ENCODE data around the gene SLC1A2. TPM values are rescaled to one million over a fixed set of nuclear protein-coding genes. Genes with fewer than 3 reads are reported as not detected.

SLC1A2 gene
- total RNA-seq, 2 experiments from 2014 or later = not detected

DNA sequence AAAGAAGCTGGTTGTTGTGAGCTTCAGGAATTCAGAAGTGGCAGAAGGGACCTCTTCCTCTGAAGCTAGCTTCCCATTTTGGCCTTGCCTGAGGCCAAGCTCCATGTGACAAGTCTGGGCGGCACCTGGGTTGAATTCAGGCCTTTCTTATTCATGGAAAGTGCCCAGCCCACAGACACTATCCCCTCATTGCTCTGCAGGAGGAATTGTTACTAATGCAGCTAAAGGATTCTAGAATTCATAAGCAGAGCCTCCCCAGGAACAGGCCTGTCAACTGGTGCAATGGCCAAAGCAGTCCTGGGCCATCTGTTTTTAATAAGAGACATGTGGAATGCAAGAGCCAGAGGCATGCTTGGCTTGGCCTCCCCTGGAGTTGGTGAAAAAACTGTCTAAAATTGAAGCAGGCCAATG lies 71.4 kb downstream of the SLC1A2 start:
- ATAC-seq = no peak
- intact Hi-C loops (cut with DNase I, micrococcal nuclease) = no loop called here
- Mint-ChIP-seq H3K4me3 (no peak overlapping the region), H3K4me1 (peaks cover 37% of the 10 kb centered on the region), H3K27ac (no peak overlapping the region), H3K27me3 (no peaks in the 10 kb centered on the region), H3K36me3 (ENCODE audit: low read depth) (no peaks in the 10 kb centered on the region), H3K9me3 (ENCODE audit: low read depth) (no peaks in the 10 kb centered on the region)
- ChIA-PET POLR2A (no interaction called here), CTCF (no interaction called here)
- no peak for DNase-seq

DNA sequence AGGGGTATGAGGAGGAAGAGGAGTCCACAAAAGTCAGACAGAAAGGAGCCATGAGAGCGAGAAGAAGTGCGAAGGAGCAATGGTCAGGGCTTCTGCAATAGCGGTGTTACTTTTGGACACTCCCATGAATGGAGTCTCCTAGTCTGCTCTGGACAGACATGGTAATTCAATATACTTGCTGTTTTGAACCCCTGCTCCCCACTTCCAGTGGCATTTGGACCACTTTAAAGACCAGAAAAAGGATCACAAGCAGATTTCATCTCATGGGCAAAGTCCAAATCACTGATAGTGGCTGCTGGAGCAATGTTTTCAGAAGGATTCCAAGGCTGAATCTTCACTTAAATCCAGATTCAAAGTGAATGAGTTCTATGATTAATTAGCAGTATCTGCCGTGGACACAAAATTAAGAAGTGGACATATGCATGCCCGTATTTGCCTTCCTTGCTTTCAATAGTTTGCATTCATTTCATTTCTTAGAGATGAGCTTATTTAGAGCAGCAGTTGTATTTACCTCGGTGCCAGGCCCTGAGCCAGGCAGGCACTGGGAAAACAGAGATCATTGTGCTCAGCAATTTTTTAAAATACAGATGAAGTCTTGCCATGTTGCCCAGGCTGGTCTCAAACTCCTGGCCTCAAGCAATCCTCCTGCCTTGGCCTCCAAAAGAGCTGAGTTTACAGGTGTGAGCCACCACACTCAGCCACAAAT lies 72.0 kb downstream of the SLC1A2 start:
- Mint-ChIP-seq H3K27ac (no peak overlapping the region), H3K4me1 (peaks cover 40% of the 10 kb centered on the region), H3K36me3 (ENCODE audit: low read depth) (no peaks in the 10 kb centered on the region), H3K9me3 (ENCODE audit: low read depth) (no peaks in the 10 kb centered on the region), H3K27me3 (no peaks in the 10 kb centered on the region), H3K4me3 (no peak overlapping the region)
- intact Hi-C loops (cut with DNase I, micrococcal nuclease) = no loop called here
- ATAC-seq (no peak), DNase-seq (no peak)
- ChIA-PET CTCF (interaction anchor here (0.6 to 1.3 kb wide), 2 partner anchors 21 to 102 kb away, joined by 3 read pairs; no protein-coding TSS in a partner anchor), POLR2A (no interaction called here)

DNA sequence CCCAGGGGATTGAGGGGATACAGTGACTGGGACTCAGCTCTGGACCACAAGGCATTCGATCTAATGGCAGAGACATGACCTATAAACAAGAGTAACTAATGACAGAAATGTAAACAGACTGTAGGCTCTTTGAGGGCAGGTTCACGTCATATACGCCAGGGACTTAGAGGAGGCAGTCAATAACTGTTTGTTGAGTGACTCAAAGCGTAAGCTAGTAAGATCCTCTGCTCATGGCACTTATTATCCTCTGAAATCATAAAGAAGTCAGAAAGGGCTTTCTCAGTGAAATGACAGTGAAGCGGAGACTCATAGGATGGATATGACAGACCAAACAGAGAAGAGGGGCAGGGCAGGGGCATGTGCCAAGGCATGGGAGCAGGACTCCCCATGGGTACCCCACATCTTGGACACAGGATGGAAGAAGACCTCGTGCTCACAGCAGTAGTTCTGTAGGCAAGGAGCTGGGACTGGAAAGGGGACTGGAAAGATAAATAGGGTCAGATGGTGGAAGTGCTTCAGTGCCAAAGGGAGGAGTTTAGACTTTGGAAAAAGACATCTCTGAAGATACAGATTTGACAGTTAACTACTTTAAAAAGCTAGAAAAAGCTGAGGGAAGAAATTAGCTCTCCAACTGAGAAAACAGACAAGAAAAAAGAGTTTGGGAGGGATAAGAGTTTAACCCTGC lies 72.7 kb downstream of the SLC1A2 start:
- no peak for ATAC-seq
- intact Hi-C loops (cut with DNase I, micrococcal nuclease) = no loop called here
- no peak for DNase-seq
- H3K27ac Mint-ChIP-seq = no peak overlapping the region
- H3K36me3 Mint-ChIP-seq (ENCODE audit: low read depth) = no peaks in the 10 kb centered on the region
- H3K4me1 Mint-ChIP-seq = peaks cover 43% of the 10 kb centered on the region
- no peaks in the 10 kb centered on the region for H3K27me3 Mint-ChIP-seq
- no peaks in the 10 kb centered on the region for H3K9me3 Mint-ChIP-seq (ENCODE audit: low read depth)
- ChIA-PET POLR2A (no interaction called here), CTCF (interaction anchor here (0.6 to 1.3 kb wide), 4 partner anchors 17 to 101 kb away, joined by 3 read pairs; no protein-coding TSS in a partner anchor)
- no peak overlapping the region for H3K4me3 Mint-ChIP-seq

DNA sequence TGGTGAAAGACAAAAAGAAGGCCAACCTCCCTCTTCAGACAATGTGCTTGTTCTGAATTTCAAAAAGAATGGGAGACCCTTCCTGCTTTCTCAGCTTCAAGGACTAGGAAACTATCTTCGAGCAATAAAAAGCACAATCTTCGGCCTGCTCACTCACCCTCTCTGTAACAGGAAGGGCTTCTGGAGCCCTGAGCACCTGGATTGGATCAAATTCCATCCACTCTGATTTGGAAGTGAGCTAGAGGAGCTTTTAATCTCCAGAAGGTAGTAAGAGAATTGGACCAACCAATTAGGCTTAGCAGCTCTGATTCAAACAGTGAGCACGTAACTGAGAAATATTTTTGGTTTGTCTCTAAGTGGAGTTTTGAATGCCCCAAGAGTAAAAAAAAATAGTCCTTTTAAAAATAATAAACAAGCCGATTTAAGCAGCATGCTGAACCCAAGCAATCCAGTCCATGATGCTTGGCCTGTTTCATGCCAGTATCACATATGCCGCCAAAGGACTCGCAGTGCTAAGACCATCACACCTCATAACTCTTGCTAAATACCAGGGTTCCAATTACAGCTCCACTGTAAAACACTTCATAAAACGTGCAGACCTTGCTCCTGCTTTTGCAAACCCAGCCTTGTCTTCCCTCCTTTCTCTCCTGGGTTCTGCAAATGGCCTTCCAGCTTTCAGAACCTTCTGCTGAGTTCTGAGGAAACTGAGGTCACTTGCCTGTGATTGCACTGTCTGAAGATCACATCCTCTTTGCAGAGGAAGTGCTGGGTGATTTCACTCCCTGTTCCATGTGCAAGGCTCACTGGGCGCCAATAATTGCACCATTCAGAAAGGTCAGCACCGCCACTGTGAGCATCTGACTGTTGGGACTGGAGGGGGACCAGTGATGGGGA lies 74.4 kb downstream of the SLC1A2 start:
- intact Hi-C loops (cut with DNase I, micrococcal nuclease) = loop anchor here in 1 of 2 experiments (5.0 kb wide), 1 partner anchor 693 kb away; no protein-coding TSS in a partner anchor
- Mint-ChIP-seq H3K27me3 (no peaks in the 10 kb centered on the region), H3K27ac (no peak overlapping the region), H3K4me1 (peaks cover 37% of the 10 kb centered on the region), H3K9me3 (ENCODE audit: low read depth) (no peaks in the 10 kb centered on the region), H3K36me3 (ENCODE audit: low read depth) (no peaks in the 10 kb centered on the region), H3K4me3 (no peak overlapping the region)
- no peak for DNase-seq
- ChIA-PET CTCF (interaction anchor here (0.6 to 1.1 kb wide), 3 partner anchors 10 to 813 kb away, joined by 3 to 4 read pairs (median 4); no protein-coding TSS in a partner anchor), POLR2A (interaction anchor here (0.7 kb wide), 1 partner anchor 199 kb away, joined by 8 read pairs; no protein-coding TSS in a partner anchor)
- ATAC-seq = no peak

DNA sequence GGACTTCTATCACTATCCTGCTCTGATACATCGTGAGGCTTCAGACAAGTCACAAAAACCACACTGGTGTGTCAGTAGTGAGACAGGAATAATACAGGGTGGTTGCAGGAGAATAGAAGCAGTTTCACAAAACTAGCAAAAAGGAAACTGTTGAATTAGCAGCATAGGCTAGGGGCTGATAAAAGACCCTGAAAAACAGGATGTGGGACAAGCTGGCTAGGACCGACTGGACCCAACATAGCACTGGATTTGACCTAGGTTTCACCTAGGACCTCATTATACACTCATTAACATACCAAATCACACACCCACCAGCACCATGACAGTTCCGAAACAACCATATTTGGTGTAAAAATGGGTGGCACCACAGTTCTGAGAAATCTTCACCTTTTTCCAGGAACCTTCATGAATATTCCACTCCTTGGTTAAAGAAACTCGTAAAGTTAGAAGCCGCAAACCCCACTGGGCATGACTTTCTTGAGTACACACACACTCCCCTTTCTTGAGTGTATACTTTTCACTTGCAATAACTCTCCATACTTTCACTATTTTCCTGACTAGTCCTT lies 76.2 kb downstream of the SLC1A2 start:
- Mint-ChIP-seq H3K27ac (peak overlapping the region; percentile 23), H3K4me3 (no peak overlapping the region), H3K4me1 (peaks cover 31% of the 10 kb centered on the region), H3K36me3 (ENCODE audit: low read depth) (no peaks in the 10 kb centered on the region), H3K9me3 (ENCODE audit: low read depth) (no peaks in the 10 kb centered on the region), H3K27me3 (no peaks in the 10 kb centered on the region)
- POLR2A ChIA-PET = no interaction called here
- peak; percentile 86 for ATAC-seq
- intact Hi-C loops (cut with DNase I, micrococcal nuclease) = loop anchor here (2.0 to 5.0 kb wide), 2 partner anchors 48 to 691 kb away; no protein-coding TSS in a partner anchor
- DNase-seq = peak; percentile 50
- CTCF ChIA-PET = no interaction called here

DNA sequence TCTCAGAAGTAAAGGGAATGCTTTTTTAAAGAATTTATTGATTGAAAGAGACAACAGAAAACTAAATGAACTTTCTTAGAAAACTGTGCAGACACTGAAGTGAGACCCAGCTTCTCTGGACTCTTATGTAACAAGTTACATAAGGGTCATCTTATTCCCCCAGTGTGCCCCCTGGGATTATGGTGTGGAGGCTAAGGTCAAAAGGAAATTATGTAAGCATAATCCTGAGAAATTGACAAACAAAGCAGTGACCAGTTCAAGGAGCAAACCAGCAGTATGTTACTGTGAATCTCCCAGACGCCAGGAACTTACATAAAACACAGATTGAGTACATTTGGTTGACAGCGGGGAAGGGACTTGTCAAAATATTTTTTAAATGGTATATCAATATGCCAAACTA lies 78.6 kb downstream of the SLC1A2 start:
- CTCF ChIA-PET = no interaction called here
- no peak overlapping the region for H3K27ac Mint-ChIP-seq

DNA sequence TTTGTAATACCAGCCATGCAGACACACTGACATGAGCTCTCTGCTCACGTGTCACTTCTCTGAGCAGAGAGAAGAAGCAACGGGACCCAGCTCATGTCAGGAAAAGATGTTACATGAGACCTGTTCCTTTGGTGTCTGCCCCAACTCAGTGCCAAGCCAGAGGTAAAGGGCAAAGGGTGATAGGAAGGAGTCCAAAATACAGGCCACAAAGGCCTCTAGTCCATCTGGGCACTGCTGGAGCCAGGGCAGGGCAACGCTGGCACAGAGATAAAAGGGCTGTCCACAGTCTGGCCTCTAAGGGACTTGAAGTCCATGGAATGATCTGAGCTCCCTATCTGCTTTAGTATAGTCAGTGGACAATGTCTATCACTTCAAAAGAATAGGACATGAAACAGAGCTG lies 79.3 kb downstream of the SLC1A2 start:
- DNase-seq (no peak), ATAC-seq (no peak)
- Mint-ChIP-seq H3K4me3 (no peak overlapping the region), H3K4me1 (peaks cover 40% of the 10 kb centered on the region), H3K27me3 (no peaks in the 10 kb centered on the region), H3K27ac (no peak overlapping the region), H3K36me3 (ENCODE audit: low read depth) (no peaks in the 10 kb centered on the region), H3K9me3 (ENCODE audit: low read depth) (no peaks in the 10 kb centered on the region)
- ChIA-PET CTCF (interaction anchor here (0.7 to 0.9 kb wide), 3 partner anchors 35 to 336 kb away, joined by 3 read pairs; no protein-coding TSS in a partner anchor), POLR2A (no interaction called here)
- intact Hi-C loops (cut with DNase I, micrococcal nuclease) = loop anchor here in 1 of 2 experiments (5.0 kb wide), 1 partner anchor 688 kb away; no protein-coding TSS in a partner anchor

More for the DNA sequence above, 78.6 kb downstream of the SLC1A2 start:
- Mint-ChIP-seq H3K9me3 (ENCODE audit: low read depth) (no peaks in the 10 kb centered on the region), H3K4me1 (peaks cover 44% of the 10 kb centered on the region), H3K27me3 (no peaks in the 10 kb centered on the region), H3K36me3 (ENCODE audit: low read depth) (no peaks in the 10 kb centered on the region), H3K4me3 (no peak overlapping the region)
- ATAC-seq = no peak
- POLR2A ChIA-PET = no interaction called here
- intact Hi-C loops (cut with DNase I, micrococcal nuclease) = loop anchor here in 1 of 2 experiments (5.0 kb wide), 1 partner anchor 688 kb away; no protein-coding TSS in a partner anchor
- no peak for DNase-seq

DNA sequence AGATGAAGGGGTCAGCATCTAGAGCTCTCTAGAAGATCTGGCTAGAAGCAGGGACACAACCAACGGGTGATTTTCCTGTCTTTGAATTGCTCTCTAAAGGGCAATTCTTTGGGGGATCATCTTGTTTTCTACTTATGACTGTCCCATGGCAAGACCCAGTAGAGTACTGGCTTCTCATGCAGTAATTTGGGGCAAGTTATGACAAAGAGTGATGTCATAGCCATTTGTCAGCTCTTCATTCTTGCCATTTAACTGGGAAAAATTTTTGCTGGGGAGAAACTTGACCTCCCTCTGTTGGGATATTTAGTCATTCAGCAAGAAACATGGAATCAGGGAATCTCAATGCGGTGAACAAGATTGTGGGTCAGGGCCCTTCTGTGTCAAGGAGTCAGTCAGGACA lies 80.4 kb downstream of the SLC1A2 start:
- Mint-ChIP-seq H3K9me3 (ENCODE audit: low read depth) (peaks cover 3% of the 10 kb centered on the region), H3K27ac (no peak overlapping the region), H3K27me3 (no peaks in the 10 kb centered on the region), H3K4me1 (peaks cover 45% of the 10 kb centered on the region), H3K4me3 (no peak overlapping the region), H3K36me3 (ENCODE audit: low read depth) (no peaks in the 10 kb centered on the region)
- CTCF ChIA-PET = interaction anchor here (0.7 to 0.8 kb wide), 2 partner anchors 11 to 334 kb away, joined by 3 read pairs; no protein-coding TSS in a partner anchor
- POLR2A ChIA-PET = no interaction called here
- no peak for DNase-seq
- intact Hi-C loops (cut with DNase I, micrococcal nuclease) = loop anchor here (2.0 to 10.0 kb wide), 4 partner anchors 97 to 422 kb away; partner anchors contain the start of genes APIP (in 1 of the 2), PDHX (in 1 of the 2) and TRIM44 (in 1 of the 2)
- no peak for ATAC-seq

DNA sequence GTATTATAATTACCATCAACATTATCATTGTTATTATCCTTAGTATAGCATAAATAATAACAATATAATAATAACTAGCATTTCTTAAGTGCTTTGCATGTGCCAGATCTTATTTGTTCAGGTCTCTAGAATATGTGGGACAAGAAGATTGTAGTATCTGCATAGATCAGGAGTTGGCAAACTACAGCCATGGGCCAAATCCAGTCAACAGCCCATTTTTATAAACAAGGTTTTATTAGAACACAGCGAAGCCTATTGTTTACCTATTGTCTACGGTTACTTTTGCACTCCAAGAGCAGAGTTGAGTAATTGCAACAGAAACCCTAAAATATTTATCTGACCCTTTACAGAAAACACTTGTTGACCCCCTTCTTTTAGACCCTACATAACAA lies 81.4 kb downstream of the SLC1A2 start:
- POLR2A ChIA-PET = no interaction called here
- Mint-ChIP-seq H3K27ac (no peak overlapping the region), H3K4me3 (no peak overlapping the region), H3K9me3 (ENCODE audit: low read depth) (peaks cover 3% of the 10 kb centered on the region), H3K4me1 (peaks cover 35% of the 10 kb centered on the region), H3K27me3 (no peaks in the 10 kb centered on the region), H3K36me3 (ENCODE audit: low read depth) (no peaks in the 10 kb centered on the region)
- ATAC-seq (no peak), DNase-seq (no peak)
- intact Hi-C loops (cut with DNase I, micrococcal nuclease) = loop anchor here (1.0 to 10.0 kb wide), 13 partner anchors 49 to 421 kb away; partner anchors contain the start of genes APIP (in 1 of the 2), PDHX (in 1 of the 2) and TRIM44 (in 1 of the 2)
- CTCF ChIA-PET = interaction anchor here (1.1 to 1.9 kb wide), 3 partner anchors 33 to 57 kb away, joined by 4 to 9 read pairs (median 4); no protein-coding TSS in a partner anchor

DNA sequence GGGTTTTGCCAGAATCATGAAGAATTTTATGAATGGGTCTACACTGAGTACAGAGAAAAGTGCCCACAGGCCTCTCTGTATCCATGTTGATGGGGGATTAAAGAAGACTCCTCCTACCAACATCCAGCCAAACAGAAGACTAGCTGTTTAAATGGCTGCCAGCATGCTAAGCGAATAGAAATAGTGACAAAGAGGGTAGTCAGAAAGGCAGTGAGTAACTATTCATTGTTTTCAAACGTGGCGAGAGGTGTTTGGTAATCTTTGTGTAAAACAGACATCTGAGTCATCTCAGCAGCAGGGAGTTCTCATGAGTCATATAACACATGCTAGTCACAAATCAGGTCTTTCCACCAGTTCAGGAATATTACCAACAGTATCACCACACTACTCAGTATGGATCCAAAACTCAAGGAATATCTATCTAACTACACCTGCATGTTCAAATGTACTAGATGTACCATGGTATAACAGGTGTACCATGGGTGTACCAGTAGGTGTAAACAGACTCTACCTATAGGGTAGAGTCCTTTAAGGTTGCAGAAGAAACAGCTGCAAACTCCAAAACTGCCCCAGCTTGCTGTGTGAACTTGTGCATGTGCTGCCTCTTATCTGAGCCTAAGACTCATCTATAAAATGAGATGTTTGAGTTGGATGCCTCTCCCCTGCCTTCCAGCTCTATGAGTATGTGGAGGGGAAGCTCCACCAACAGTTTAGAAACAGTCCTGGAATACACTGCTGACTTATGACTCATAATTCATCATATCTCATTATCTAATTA lies 82.0 kb downstream of the SLC1A2 start:
- no peak overlapping the region for H3K4me3 Mint-ChIP-seq
- H3K36me3 Mint-ChIP-seq (ENCODE audit: low read depth) = no peaks in the 10 kb centered on the region
- ChIA-PET POLR2A (no interaction called here), CTCF (interaction anchor here (1.0 to 1.9 kb wide), 5 partner anchors 10 to 100 kb away, joined by 4 to 9 read pairs (median 4); no protein-coding TSS in a partner anchor)
- intact Hi-C loops (cut with DNase I, micrococcal nuclease) = loop anchor here (1.0 to 10.0 kb wide), 12 partner anchors 48 to 327 kb away; partner anchors contain the start of gene TRIM44 (in 1 of the 2)
- H3K4me1 Mint-ChIP-seq = peaks cover 36% of the 10 kb centered on the region
- H3K27ac Mint-ChIP-seq = peak overlapping the region; percentile 19
- no peaks in the 10 kb centered on the region for H3K27me3 Mint-ChIP-seq
- peak; percentile 46 for DNase-seq
- peak; percentile 96 for ATAC-seq
- H3K9me3 Mint-ChIP-seq (ENCODE audit: low read depth) = peaks cover 3% of the 10 kb centered on the region

All from activated CD4-positive, alpha-beta T cell treated with anti-CD3 and anti-CD28 coated beads for 36 hours (primary cell).